ENCODE results near the gene FERMT1. TPM values are rescaled to one million over a fixed set of nuclear protein-coding genes. Genes with fewer than 3 reads are reported as not detected.

Gene FERMT1
- total and polyA plus RNA-seq, 2 experiments from 2014 or later = 16.2 to 18.3 TPM

- TF ChIP-seq NANOG (IDR thresholded peaks at IDR 0.05; ENCODE audit: borderline replicate concordance) = no peak
- no peak for TF ChIP-seq EZH2phosphoT487 (IDR thresholded peaks at IDR 0.05; ENCODE audit: unreplicated experiment)
- no peak for TF ChIP-seq ETS1 (IDR thresholded peaks at IDR 0.05)
- no peak for TF ChIP-seq POLR2AphosphoS5 (IDR thresholded peaks at IDR 0.05; ENCODE audit: low read depth)
- no peak for TF ChIP-seq ZNF331 (CRISPR knock-in tag; IDR thresholded peaks at IDR 0.05; ENCODE audit: low read depth)
- TF ChIP-seq CTCF (conservative IDR thresholded peaks at IDR 0.05; ENCODE audit: low read depth in 2 of 2) = no peak
These were observed 94.0 kb downstream of the FERMT1 start (continued) for GRCh38 chr20:6028818-6029217.

- H3K9me2 ChIP-seq (ENCODE audit: insufficient read depth) = no peaks in the 10 kb centered on the region
- H3K4me3 ChIP-seq = no peak overlapping the region
- peaks cover 24% of the 10 kb centered on the region for H4K20me1 ChIP-seq (replicated peaks; ENCODE audit: insufficient read depth)
- TF ChIP-seq ETS1 (IDR thresholded peaks at IDR 0.05) = no peak
- no peak for TF ChIP-seq CTCF (conservative IDR thresholded peaks at IDR 0.05; ENCODE audit: low read depth in 2 of 2)
- TF ChIP-seq ZNF114 (CRISPR knock-in tag; IDR thresholded peaks at IDR 0.05) = no peak
- TF ChIP-seq STAT1 (IDR thresholded peaks at IDR 0.05; ENCODE audit: unreplicated experiment) = no peak
- TF ChIP-seq NANOG (IDR thresholded peaks at IDR 0.05; ENCODE audit: borderline replicate concordance) = no peak
- no peak for TF ChIP-seq POLR2AphosphoS5 (IDR thresholded peaks at IDR 0.05; ENCODE audit: low read depth)
- no peak overlapping the region for H3K4me3 Mint-ChIP-seq
- H2AFZ ChIP-seq = no peak overlapping the region
- no peaks in the 10 kb centered on the region for H3K27me3 ChIP-seq (ENCODE audit: insufficient read depth)
- H3K36me3 ChIP-seq (ENCODE audit: insufficient read depth) = peaks cover 3% of the 10 kb centered on the region; the same call in 1 of the 2 replicates
- DNase-seq (ENCODE audit: low spot score) (no peak), ATAC-seq (no peak)
- no peak overlapping the region for H3K27ac ChIP-seq (ENCODE audit: low read depth)
- no peaks in the 10 kb centered on the region for H3F3A ChIP-seq (replicated peaks; ENCODE audit: low read depth)
- no peaks in the 10 kb centered on the region for H3K27me3 Mint-ChIP-seq (ENCODE audit: insufficient read depth, low read depth, poor library complexity)
- H3K9me3 Mint-ChIP-seq = peaks cover 15% of the 10 kb centered on the region; the same call in 2 of the 3 replicates
- peaks cover 25% of the 10 kb centered on the region for H3K79me2 ChIP-seq (replicated peaks; ENCODE audit: insufficient read depth)
- peaks cover 38% of the 10 kb centered on the region for H3K36me3 Mint-ChIP-seq (ENCODE audit: low read depth)
- H3K4me1 ChIP-seq (ENCODE audit: insufficient read depth) = no peaks in the 10 kb centered on the region
- H3K4me2 ChIP-seq = no peak overlapping the region
- no peak overlapping the region for H3K27ac Mint-ChIP-seq
- H3K4me1 Mint-ChIP-seq = no peaks in the 10 kb centered on the region; the same call in 2 of the 3 replicates
These were observed 96.8 kb downstream of the FERMT1 start for GRCh38 chr20:6026051-6026450.

Other genes starting within 250 kb of the FERMT1 start
- gene CHGB, start 211.5 kb downstream of the FERMT1 start, total RNA-seq (2014; rRNA removed; shearing (Covaris generic)) = 1.2 and 2.6 TPM in 2 replicates
- 2.0 and 3.6 TPM in 2 replicates for gene CHGB, start 211.5 kb downstream of the FERMT1 start, polyA plus RNA-seq (2016; fragmentation: Nextera tagmentation; extraction: Ambion mirVana)
- gene TRMT6, start 172.5 kb downstream of the FERMT1 start, total RNA-seq (2014; rRNA removed; shearing (Covaris generic)) = 15.5 and 17.9 TPM in 2 replicates
- gene TRMT6, start 172.5 kb downstream of the FERMT1 start, polyA plus RNA-seq (2016; fragmentation: Nextera tagmentation; extraction: Ambion mirVana) = 26.3 and 29.4 TPM in 2 replicates
- gene MCM8, start 172.4 kb downstream of the FERMT1 start, total RNA-seq (2014; rRNA removed; shearing (Covaris generic)) = 22.5 and 30.4 TPM in 2 replicates
- 8.5 and 10.6 TPM in 2 replicates for gene MCM8, start 172.4 kb downstream of the FERMT1 start, polyA plus RNA-seq (2016; fragmentation: Nextera tagmentation; extraction: Ambion mirVana)
- gene CRLS1, start 116.9 kb downstream of the FERMT1 start, total RNA-seq (2014; rRNA removed; shearing (Covaris generic)) = 48.1 and 65.8 TPM in 2 replicates
- 50.8 and 51.9 TPM in 2 replicates for gene CRLS1, start 116.9 kb downstream of the FERMT1 start, polyA plus RNA-seq (2016; fragmentation: Nextera tagmentation; extraction: Ambion mirVana)
- gene LRRN4, start 69.0 kb downstream of the FERMT1 start, total RNA-seq (2014; rRNA removed; shearing (Covaris generic)) = 0.70 and 2.2 TPM in 2 replicates
- gene LRRN4, start 69.0 kb downstream of the FERMT1 start, polyA plus RNA-seq (2016; fragmentation: Nextera tagmentation; extraction: Ambion mirVana) = 0.21 and 0.63 TPM in 2 replicates

Measured in GM23338 (cell line).